HCT116 (cell line): Measurements from ENCODE around the gene LZTS3.

ENCODE experiments used
- EZH2 ChIP-seq: fragments of 200-600 bp; sonication (generic); IDR thresholded peaks from 2 replicates; pipeline ENCODE4 v1.6.1; 2017; ENCODE audit warnings: antibody characterized with exemption, mixed run types
- RAD21 ChIP-seq: IDR thresholded peaks from 2 replicates; pipeline ENCODE4 v1.6.1; 2012; ENCODE audit warnings: low read depth, mild to moderate bottlenecking
- TF ChIP-seq, protein P1 (sequence below): IDR thresholded peaks from 2 replicates; pipeline ENCODE4 v1.6.1; 2012
- TF ChIP-seq, protein P2 (sequence below), 3 experiments: fragments of 200-600 bp in 1 of 3; sonication (generic) in 1 of 3; IDR thresholded peaks in 2 of 3; conservative IDR thresholded peaks in 1 of 3; 2 replicates each; pipeline ENCODE4 v1.5.1; 2012 to 2017; ENCODE audit warnings: low read depth in 2 of 3, low read length in 2 of 3, antibody characterized with exemption in 1 of 3, borderline replicate concordance in 1 of 3, control low read depth in 1 of 3, mild to moderate bottlenecking in 1 of 3, mixed read lengths in 1 of 3, mixed run types in 1 of 3, moderate library complexity in 1 of 3; ENCODE audit not compliant: insufficient read depth in 1 of 3

DNA sequence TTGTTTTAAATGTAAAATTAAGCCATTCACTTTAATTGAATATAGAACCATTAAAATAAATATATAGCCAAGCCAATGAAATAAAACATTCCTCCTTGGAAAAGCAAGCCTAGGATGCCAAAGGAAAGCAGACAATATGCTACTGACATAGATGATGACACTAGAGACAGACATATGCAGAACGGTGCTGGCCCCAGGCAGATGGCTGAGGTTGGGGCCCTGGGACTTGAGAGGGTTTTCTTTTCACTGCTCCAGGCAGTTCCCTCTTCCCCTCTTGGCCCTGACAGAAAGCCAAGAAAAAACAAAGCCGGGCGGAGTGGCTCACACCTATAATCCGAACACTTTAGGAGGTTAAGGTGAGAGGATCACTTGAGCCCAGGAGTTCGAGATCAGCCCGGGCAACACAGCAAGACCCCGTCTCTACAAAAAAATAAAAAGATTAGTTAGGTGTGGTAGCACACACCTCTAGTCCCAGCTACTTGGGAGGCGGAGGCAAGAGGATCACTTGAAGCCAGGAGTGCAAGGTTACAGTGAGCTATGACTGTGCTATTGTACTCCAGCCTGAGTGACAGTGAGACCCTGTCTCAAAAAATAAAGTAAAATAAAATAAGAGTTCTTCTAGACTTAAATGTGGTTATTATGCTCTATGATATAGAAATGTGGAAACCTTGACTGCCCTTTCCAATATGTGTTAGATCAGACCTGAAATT, 44.9 kb downstream of the LZTS3 start:
- TF ChIP-seq, protein P1, sequence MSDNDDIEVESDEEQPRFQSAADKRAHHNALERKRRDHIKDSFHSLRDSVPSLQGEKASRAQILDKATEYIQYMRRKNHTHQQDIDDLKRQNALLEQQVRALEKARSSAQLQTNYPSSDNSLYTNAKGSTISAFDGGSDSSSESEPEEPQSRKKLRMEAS = no peak
- TF ChIP-seq RAD21 (no peak), EZH2 (no peak)
- TF ChIP-seq, protein P2, sequence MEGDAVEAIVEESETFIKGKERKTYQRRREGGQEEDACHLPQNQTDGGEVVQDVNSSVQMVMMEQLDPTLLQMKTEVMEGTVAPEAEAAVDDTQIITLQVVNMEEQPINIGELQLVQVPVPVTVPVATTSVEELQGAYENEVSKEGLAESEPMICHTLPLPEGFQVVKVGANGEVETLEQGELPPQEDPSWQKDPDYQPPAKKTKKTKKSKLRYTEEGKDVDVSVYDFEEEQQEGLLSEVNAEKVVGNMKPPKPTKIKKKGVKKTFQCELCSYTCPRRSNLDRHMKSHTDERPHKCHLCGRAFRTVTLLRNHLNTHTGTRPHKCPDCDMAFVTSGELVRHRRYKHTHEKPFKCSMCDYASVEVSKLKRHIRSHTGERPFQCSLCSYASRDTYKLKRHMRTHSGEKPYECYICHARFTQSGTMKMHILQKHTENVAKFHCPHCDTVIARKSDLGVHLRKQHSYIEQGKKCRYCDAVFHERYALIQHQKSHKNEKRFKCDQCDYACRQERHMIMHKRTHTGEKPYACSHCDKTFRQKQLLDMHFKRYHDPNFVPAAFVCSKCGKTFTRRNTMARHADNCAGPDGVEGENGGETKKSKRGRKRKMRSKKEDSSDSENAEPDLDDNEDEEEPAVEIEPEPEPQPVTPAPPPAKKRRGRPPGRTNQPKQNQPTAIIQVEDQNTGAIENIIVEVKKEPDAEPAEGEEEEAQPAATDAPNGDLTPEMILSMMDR (IDR thresholded peaks at IDR 0.05 in 2 of 3, conservative IDR thresholded peaks at IDR 0.05 in 1 of 3; ENCODE audit: borderline replicate concordance in 1 of 3, insufficient read depth in 1 of 3, low read depth in 2 of 3, low read length in 2 of 3) = no peak
